Measurements from ENCODE around the gene PAFAH1B2. TPM values are rescaled to one million over a fixed set of nuclear protein-coding genes. Genes with fewer than 3 reads are reported as not detected.

The PAFAH1B2 gene
- total RNA-seq, 1 experiment from 2014 or later, result 154 TPM

DNA sequence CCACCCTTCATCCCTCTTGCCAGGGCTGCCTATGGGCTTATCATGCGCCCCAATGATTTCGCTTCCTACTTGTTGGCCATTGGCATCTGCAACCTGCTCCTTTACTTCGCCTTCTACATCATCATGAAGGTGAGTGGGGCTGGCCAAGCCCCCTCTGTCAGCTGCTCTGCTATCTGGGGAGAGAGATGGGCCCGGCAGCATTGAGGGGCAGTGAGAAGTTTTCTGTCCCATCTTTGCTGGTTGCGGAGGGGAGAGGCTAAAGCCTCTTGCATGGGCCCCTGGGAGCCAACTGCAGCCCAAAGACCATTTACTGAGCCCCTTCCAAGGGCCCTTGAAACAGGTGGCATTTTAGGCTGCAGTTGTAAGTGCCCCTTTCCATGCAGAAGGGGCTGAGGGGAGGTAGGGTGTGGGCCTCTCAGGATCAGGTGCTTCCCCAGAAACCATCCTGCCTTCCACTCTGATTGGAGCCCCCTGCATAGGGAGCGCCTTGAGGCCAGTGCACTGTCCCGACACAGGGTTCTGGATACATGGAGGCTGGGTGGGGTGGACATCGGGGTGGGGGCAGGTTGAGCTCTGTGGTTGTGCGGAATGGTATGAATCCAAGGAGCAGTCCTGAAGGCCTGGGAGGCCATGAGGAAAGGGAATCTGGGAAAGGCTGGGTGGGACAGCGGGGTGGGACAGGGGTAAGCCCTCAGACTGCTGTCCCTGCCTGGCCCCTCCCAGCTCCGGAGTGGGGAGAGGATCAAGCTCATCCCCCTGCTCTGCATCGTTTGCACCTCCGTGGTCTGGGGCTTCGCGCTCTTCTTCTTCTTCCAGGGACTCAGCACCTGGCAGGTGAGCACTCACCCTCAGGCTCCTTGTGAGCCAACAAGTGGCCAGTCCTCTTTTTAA, 49.3 kb downstream of the PAFAH1B2 start:
- ChIA-PET POLR2A (no interaction called here), RAD21 (ENCODE audit: low non-redundant PET in 1 of 2, low total read pairs in 2 of 2, uncharacterized antibody in 2 of 2, unreplicated experiment in 2 of 2) (no interaction called here), CTCF (no interaction called here)
- Histone ChIP-seq H3K79me2 (ENCODE audit: insufficient read depth, low read length) (no peaks in the 10 kb centered on the region), H3K4me3 (replicated peaks in 1 of 2; ENCODE audit: low read depth in 1 of 2, low read length in 2 of 2) (no peak overlapping the region), H4K20me1 (ENCODE audit: insufficient read depth) (no peaks in the 10 kb centered on the region), H2AFZ (ENCODE audit: low read depth, low read length, poor library complexity, severe bottlenecking) (no peak overlapping the region), H3K36me3 (ENCODE audit: control insufficient read depth in 1 of 2, insufficient read depth in 2 of 2, low read length in 2 of 2) (peaks cover 3 to 7% of the 10 kb centered on the region in 2 experiments; a peak in 1 of 4 replicates), H3K9ac (ENCODE audit: low read length) (no peak overlapping the region), H3K9me2 (ENCODE audit: insufficient read depth) (no peaks in the 10 kb centered on the region), H3K4me2 (ENCODE audit: low read length) (no peak overlapping the region), H3K9me3 (ENCODE audit: control insufficient read depth in 1 of 2, insufficient read depth in 1 of 2, low read depth in 1 of 2, low read length in 2 of 2) (no peaks in the 10 kb centered on the region), H3K27me3 (ENCODE audit: insufficient read depth, low read length) (no peaks in the 10 kb centered on the region), H3K27ac (ENCODE audit: low read depth, low read length) (no peak overlapping the region), H3K4me1 (ENCODE audit: control insufficient read depth in 1 of 2, insufficient read depth in 2 of 2, low read length in 2 of 2) (peaks cover 2 to 10% of the 10 kb centered on the region in 2 experiments; a peak in 3 of 4 replicates)
- intact Hi-C loops (cut with micrococcal nuclease), result no loop called here
- DNase-seq (ENCODE audit: low read depth, low spot score) (no peak), ATAC-seq (no peak)
- TF ChIP-seq, protein P1, sequence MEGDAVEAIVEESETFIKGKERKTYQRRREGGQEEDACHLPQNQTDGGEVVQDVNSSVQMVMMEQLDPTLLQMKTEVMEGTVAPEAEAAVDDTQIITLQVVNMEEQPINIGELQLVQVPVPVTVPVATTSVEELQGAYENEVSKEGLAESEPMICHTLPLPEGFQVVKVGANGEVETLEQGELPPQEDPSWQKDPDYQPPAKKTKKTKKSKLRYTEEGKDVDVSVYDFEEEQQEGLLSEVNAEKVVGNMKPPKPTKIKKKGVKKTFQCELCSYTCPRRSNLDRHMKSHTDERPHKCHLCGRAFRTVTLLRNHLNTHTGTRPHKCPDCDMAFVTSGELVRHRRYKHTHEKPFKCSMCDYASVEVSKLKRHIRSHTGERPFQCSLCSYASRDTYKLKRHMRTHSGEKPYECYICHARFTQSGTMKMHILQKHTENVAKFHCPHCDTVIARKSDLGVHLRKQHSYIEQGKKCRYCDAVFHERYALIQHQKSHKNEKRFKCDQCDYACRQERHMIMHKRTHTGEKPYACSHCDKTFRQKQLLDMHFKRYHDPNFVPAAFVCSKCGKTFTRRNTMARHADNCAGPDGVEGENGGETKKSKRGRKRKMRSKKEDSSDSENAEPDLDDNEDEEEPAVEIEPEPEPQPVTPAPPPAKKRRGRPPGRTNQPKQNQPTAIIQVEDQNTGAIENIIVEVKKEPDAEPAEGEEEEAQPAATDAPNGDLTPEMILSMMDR (IDR thresholded peaks at IDR 0.05 in 2 of 3, conservative IDR thresholded peaks at IDR 0.05 in 1 of 3; ENCODE audit: borderline replicate concordance in 1 of 3, insufficient read depth in 1 of 3, low read depth in 2 of 3, low read length in 2 of 3), result no peak
- no peak for TF ChIP-seq SP1 (IDR thresholded peaks at IDR 0.05; ENCODE audit: low read depth)
- TF ChIP-seq, protein P2, sequence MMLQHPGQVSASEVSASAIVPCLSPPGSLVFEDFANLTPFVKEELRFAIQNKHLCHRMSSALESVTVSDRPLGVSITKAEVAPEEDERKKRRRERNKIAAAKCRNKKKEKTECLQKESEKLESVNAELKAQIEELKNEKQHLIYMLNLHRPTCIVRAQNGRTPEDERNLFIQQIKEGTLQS (IDR thresholded peaks at IDR 0.05), result no peak
- no peak for TF ChIP-seq CEBPB (IDR thresholded peaks at IDR 0.05; ENCODE audit: low read depth)
- no peak for TF ChIP-seq SRF (IDR thresholded peaks at IDR 0.05; ENCODE audit: low read depth)
- TF ChIP-seq JUND (IDR thresholded peaks at IDR 0.05), result no peak
- TF ChIP-seq YY1 (IDR thresholded peaks at IDR 0.05; ENCODE audit: extremely low read depth, insufficient replicate concordance, low read depth, low read length), result no peak
- TF ChIP-seq EGR1 (IDR thresholded peaks at IDR 0.05; ENCODE audit: low read depth), result no peak
- TF ChIP-seq, protein P3, sequence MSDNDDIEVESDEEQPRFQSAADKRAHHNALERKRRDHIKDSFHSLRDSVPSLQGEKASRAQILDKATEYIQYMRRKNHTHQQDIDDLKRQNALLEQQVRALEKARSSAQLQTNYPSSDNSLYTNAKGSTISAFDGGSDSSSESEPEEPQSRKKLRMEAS (IDR thresholded peaks at IDR 0.05), result no peak
- no peak for TF ChIP-seq EZH2 (IDR thresholded peaks at IDR 0.05)
- no TSS peak for BruUV-seq (replicated peaks)

Data from HCT116 (cell line).